A549 (cell line): ENCODE data around the gene ESR1. TPM values are rescaled to one million over a fixed set of nuclear protein-coding genes. Genes with fewer than 3 reads are reported as not detected.

Experiments used
- ATAC-seq, 2 experiments: fragments of 200-7000 bp in 1 of 2; fragments of >200 bp in 1 of 2; cut with Nextera tagmentation in 1 of 2; cut with Tn5 transposase in 1 of 2; 3 replicates each; pipeline versions ENCODE4 v1.8.0 to v1.9.1; 2018 to 2020; ENCODE audit warnings: mild to moderate bottlenecking in 1 of 2, moderate library complexity in 1 of 2
- CTCF ChIA-PET: fragments of 300-600 bp; sonication (Branson Sonifier 250); formaldehyde crosslinking; extraction: SDS; loops from one replicate; lab custom pipeline; 2021; ENCODE audit warnings: antibody characterized with exemption, inconsistent platforms; lab: Yijun Ruan, JAX
- POLR2A ChIA-PET: fragments of 350-600 bp; formaldehyde crosslinking; extraction: SDS; loops from one replicate; lab custom pipeline; 2021; ENCODE audit warnings: antibody characterized with exemption, inconsistent platforms; lab: Yijun Ruan, JAX
- DNase-seq, 2 experiments: peaks; one replicate each; pipeline versions ENCODE4 v3.0.0 to v3.0.0-alpha.2; 2011 to 2016; ENCODE audit warnings: low read depth in 1 of 2, low spot score in 1 of 2
- FAIRE-seq: peaks from 2 replicates; lab custom pipeline; 2011; peaks lifted over from hg19 to GRCh38; lab: Jason Lieb, UNC
- H3K27ac ChIP-seq, 2 experiments: fragments of >200 bp; sonication (Bioruptor Twin); formaldehyde crosslinking; 3 replicates each; pipeline ENCODE4 v1.5.1; 2016 to 2017
- H3K4me1 ChIP-seq: fragments of >200 bp; sonication (Bioruptor Twin); formaldehyde crosslinking; 3 replicates; pipeline ENCODE4 v1.6.1; 2016
- H3K4me2 ChIP-seq: fragments of >200 bp; sonication (Bioruptor Twin); formaldehyde crosslinking; 3 replicates; pipeline ENCODE4 v1.6.1; 2016
- H3K4me3 ChIP-seq: fragments of >200 bp; sonication (Bioruptor Twin); formaldehyde crosslinking; 3 replicates; pipeline ENCODE4 v1.5.1; 2016
- H3K9me3 ChIP-seq: fragments of >200 bp; sonication (Bioruptor Twin); formaldehyde crosslinking; 3 replicates; pipeline ENCODE4 v1.6.1; 2016
- ATOH8 ChIP-seq: fragments of 250-450 bp; sonication (Bioruptor Pico); IDR thresholded peaks from 2 replicates; pipeline ENCODE4 v1.5.0; 2020; ENCODE audit warnings: low read depth, mild to moderate bottlenecking, moderate library complexity
- BHLHE40 ChIP-seq: IDR thresholded peaks from 2 replicates; pipeline ENCODE4 v1.6.1; 2012; ENCODE audit warnings: low read depth, low read length, inconsistent platforms
- CBX2 ChIP-seq: fragments of 200-600 bp; sonication (generic); IDR thresholded peaks from 2 replicates; pipeline ENCODE4 v1.6.1; 2016; ENCODE audit warnings: low read depth, mild to moderate bottlenecking, borderline replicate concordance
- CTCF ChIP-seq: fragments of >200 bp; sonication (Bioruptor Twin); formaldehyde crosslinking; IDR thresholded peaks from 3 replicates; pipeline ENCODE4 v1.5.1; 2016
- EHF ChIP-seq: fragments of 250-450 bp; sonication (Bioruptor Pico); IDR thresholded peaks from 2 replicates; pipeline ENCODE4 v1.5.0; 2020; ENCODE audit warnings: mild to moderate bottlenecking
- EHMT2 ChIP-seq: fragments of 200-600 bp; sonication (generic); IDR thresholded peaks from 2 replicates; pipeline ENCODE4 v1.6.1; 2016; ENCODE audit warnings: antibody characterized with exemption, low read depth, mild to moderate bottlenecking, moderate library complexity
- ESRRA ChIP-seq: fragments of 150-350 bp; IDR thresholded peaks from 2 replicates; pipeline ENCODE4 v1.6.1; 2014; ENCODE audit warnings: mild to moderate bottlenecking, low read length, borderline replicate concordance
- FOSB ChIP-seq: fragments of 250-450 bp; sonication (Bioruptor Pico); IDR thresholded peaks from 2 replicates; pipeline ENCODE4 v1.5.0; 2020; ENCODE audit warnings: mild to moderate bottlenecking, moderate library complexity
- FOSL2 ChIP-seq, 2 experiments: fragments of 450-650 bp in 1 of 2; fragments of >200 bp in 1 of 2; sonication (Bioruptor Twin) in 1 of 2; formaldehyde crosslinking; IDR thresholded peaks; 2 replicates each; pipeline versions ENCODE4 v1.5.0 to v1.6.1; 2016 to 2020; ENCODE audit warnings: mild to moderate bottlenecking in 1 of 2, moderate library complexity in 1 of 2
- HOXA7 ChIP-seq: fragments of 250-450 bp; sonication (Bioruptor Pico); IDR thresholded peaks from 2 replicates; pipeline ENCODE4 v1.5.0; 2020; ENCODE audit warnings: mild to moderate bottlenecking, moderate library complexity
- HOXB5 ChIP-seq: fragments of 250-450 bp; sonication (Bioruptor Pico); IDR thresholded peaks from 2 replicates; pipeline ENCODE4 v1.5.0; 2020; ENCODE audit warnings: mild to moderate bottlenecking, moderate library complexity
- JUNB ChIP-seq: fragments of >200 bp; sonication (Bioruptor Twin); formaldehyde crosslinking; IDR thresholded peaks from 2 replicates; pipeline ENCODE4 v1.6.1; 2016
- KDM1A ChIP-seq: fragments of 200-600 bp; sonication (generic); IDR thresholded peaks from 2 replicates; pipeline ENCODE4 v1.6.1; 2016; ENCODE audit warnings: low read depth, mild to moderate bottlenecking
- POLR2A ChIP-seq: IDR thresholded peaks from 2 replicates; pipeline ENCODE4 v1.6.1; 2012; ENCODE audit warnings: mild to moderate bottlenecking, low read length
- POLR2AphosphoS2 ChIP-seq: conservative IDR thresholded peaks from 2 replicates; pipeline ENCODE4 v1.6.1; 2012; ENCODE audit warnings: low read length, improper control_type of control experiment, inconsistent platforms
- RAD21 ChIP-seq, 2 experiments: fragments of >200 bp in 1 of 2; sonication (Bioruptor Twin) in 1 of 2; formaldehyde crosslinking in 1 of 2; IDR thresholded peaks in 1 of 2; conservative IDR thresholded peaks in 1 of 2; 2 replicates in 1 of 2; 3 replicates in 1 of 2; pipeline ENCODE4 v1.6.1; 2012 to 2018; ENCODE audit warnings: inconsistent platforms in 1 of 2
- RARB ChIP-seq: fragments of 250-450 bp; sonication (Bioruptor Pico); IDR thresholded peaks from 2 replicates; pipeline ENCODE4 v1.8.0; 2021; ENCODE audit warnings: mild to moderate bottlenecking, moderate library complexity
- RFX5 ChIP-seq: fragments of 450-650 bp; IDR thresholded peaks from 2 replicates; pipeline ENCODE4 v1.7.1; 2014; ENCODE audit warnings: antibody characterized with exemption, mild to moderate bottlenecking, moderate library complexity
- SMC3 ChIP-seq: fragments of >200 bp; sonication (Bioruptor Twin); formaldehyde crosslinking; IDR thresholded peaks from 3 replicates; pipeline ENCODE4 v1.6.1; 2018; ENCODE audit warnings: inconsistent platforms
- TP53 ChIP-seq: fragments of 250-450 bp; sonication (Bioruptor Pico); IDR thresholded peaks from 2 replicates; pipeline ENCODE4 v1.5.0; 2021; ENCODE audit warnings: mild to moderate bottlenecking, moderate library complexity
- ZNF302 ChIP-seq: fragments of 250-450 bp; sonication (Bioruptor Pico); IDR thresholded peaks from 2 replicates; pipeline ENCODE4 v1.9.0; 2021; ENCODE audit warnings: inconsistent platforms, mild to moderate bottlenecking, moderate library complexity
- WGBS: methylation state at CpG from one replicate; pipeline ENCODE4 v1.1.6; 2017; ENCODE audit errors: missing lambda C conversion rate; 5-methylcytosine and 5-hydroxymethylcytosine counted together
- polyA plus RNA-seq, 4 experiments: library from polyadenylated mRNA; depleted of rRNA in 3 of 4; stranded (reverse); fragments of >200 nt; fragmentation: RNase III in 1 of 4; extraction: RNeasy Plus Mini Kit Qiagen cat#74134 plus additional on column Dnase treatment in 1 of 4; gene quantifications; 2 replicates in 3 of 4; 3 replicates in 1 of 4; pipeline ENCODE4 v1.2.3, GENCODE V29; 2011 to 2017
- TF ChIP-seq, protein P1 (sequence below): fragments of >200 bp; sonication (Bioruptor Twin); formaldehyde crosslinking; IDR thresholded peaks from 3 replicates; pipeline ENCODE4 v1.6.1; 2016
- TF ChIP-seq, protein P2 (sequence below): fragments of 150-350 bp; IDR thresholded peaks from 2 replicates; pipeline ENCODE4 v1.6.1; 2014; ENCODE audit warnings: low read depth, mild to moderate bottlenecking, low read length

ESR1 gene
- polyA plus RNA-seq, 2 of the 4 experiments (the other 2 are of a cell fraction): not detected

- DNase-seq (no peak), FAIRE-seq (no peak), ATAC-seq (no peak)
- Histone ChIP-seq H3K27ac (no peak overlapping the region), H3K4me3 (no peak overlapping the region), H3K9me3 (no peaks in the 10 kb centered on the region), H3K4me1 (no peaks in the 10 kb centered on the region), H3K4me2 (no peak overlapping the region)
- TF ChIP-seq ATOH8 (CRISPR knock-in tag): no peak
- no peak for TF ChIP-seq ZNF302
- TF ChIP-seq TP53 (CRISPR knock-in tag): no peak
- TF ChIP-seq POLR2AphosphoS2: no peak
- no peak for TF ChIP-seq RARB (CRISPR knock-in tag)
- TF ChIP-seq HOXA7 (CRISPR knock-in tag): no peak
- no peak for TF ChIP-seq HOXB5 (CRISPR knock-in tag)
- TF ChIP-seq FOSL2 (IDR thresholded peaks at IDR 0.05): no peak
- TF ChIP-seq FOSL2 (CRISPR knock-in tag; IDR thresholded peaks at IDR 0.05): no peak
- ChIA-PET CTCF (interaction anchor here (1.3 to 2.3 kb wide), 2 partner anchors 117 to 357 kb away, joined by 4 to 9 read pairs; no protein-coding TSS in a partner anchor), POLR2A (no interaction called here)
- 93% methylated on average over 3 of the region's 3 CpGs for WGBS
These were observed 315.6 kb downstream of the ESR1 start for GRCh38 chr6:152123076-152123475.

DNA sequence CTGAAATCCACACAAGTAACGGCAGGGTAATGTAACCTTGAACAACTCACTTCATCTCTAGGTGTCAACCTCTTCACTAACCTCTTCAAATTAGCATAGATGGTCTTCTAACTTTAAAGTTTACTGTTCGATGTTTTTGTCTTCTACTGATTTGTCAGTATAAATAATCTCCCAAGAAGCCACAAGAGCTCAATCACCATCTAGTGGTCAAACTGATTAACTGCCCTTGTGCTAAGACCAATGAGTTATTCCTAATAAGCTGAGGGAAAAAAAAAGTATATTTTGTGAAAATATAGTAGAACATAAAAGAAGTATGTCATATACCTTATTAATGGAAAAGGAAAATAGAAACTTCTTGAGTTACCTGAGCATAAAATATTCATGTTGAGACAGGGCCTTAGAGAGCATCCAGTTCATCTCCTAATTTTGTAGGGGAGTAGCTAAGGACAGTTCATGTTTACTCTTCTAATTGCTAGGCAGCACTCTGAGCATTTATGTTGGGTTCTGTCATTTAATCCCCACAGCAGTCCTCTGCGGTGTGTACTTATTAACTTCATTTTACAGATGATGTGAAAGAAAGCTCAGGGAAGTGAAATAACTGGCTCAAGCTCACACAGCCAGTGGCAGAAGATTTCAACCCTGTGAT lies 317.1 kb downstream of the ESR1 start:
- FAIRE-seq: no peak
- WGBS: 49% methylated on average over 3 of the region's 3 CpGs
- TF ChIP-seq RAD21 (conservative IDR thresholded peaks at IDR 0.05 in 1 of 2, IDR thresholded peaks at IDR 0.05 in 1 of 2): peak; percentile 77 to 78
- peak; percentile 71 for TF ChIP-seq SMC3
- peak; percentile 65 for TF ChIP-seq CTCF
- no peak for TF ChIP-seq POLR2AphosphoS2
- TF ChIP-seq, all 56 proteins: peak for 3
- Histone ChIP-seq H3K9me3 (no peaks in the 10 kb centered on the region), H3K4me1 (no peaks in the 10 kb centered on the region), H3K4me3 (no peak overlapping the region), H3K27ac (no peak overlapping the region), H3K4me2 (no peak overlapping the region)
- DNase-seq (peak; percentile 33 to 56), ATAC-seq (peak in 1 of 2 experiments; percentile 77; a peak in 3 of 6 replicates)
- ChIA-PET CTCF (interaction anchor here (0.7 to 2.7 kb wide), 17 partner anchors 11 to 684 kb away, joined by 3 to 24 read pairs (median 4); no protein-coding TSS in a partner anchor), POLR2A (no interaction called here)

DNA sequence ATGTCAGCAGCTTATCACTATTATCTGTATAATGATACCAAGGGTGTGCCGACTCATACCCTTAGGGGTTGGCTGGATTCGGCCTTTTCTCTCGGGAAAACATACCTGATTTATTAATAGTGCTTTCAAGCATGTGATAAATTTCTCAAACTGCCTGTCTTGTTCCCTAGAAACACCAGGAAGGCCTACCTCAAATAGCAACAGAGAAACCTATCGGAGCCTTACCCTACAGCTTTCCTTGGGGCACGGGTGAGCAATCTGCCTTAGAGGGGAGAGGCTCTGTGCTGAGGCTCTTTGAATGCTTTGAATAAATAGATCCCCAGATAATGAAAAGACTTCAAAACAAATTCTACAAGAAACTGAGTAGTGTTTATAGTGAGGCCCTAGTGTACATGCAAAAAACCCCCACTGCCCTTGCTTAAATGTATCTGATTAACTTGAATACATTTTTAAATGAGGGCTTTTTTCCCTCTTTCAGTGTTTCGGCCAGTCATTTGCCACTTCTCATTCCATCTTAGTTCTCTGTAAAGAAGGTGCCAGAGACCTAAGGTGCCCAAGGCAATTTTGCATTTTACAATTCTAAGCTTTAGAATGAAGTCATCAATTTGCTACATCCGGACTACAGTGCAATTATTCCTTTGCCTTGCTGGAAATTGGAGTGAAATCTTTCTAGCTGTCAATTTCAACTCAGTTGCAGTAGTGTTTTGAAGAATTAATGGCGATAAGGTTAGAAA lies 320.1 kb downstream of the ESR1 start:
- 90% methylated on average over 8 of the region's 8 CpGs for WGBS
- no peak overlapping the region for H3K27ac ChIP-seq
- ATAC-seq (no peak), DNase-seq (no peak), FAIRE-seq (no peak)
- no peak overlapping the region for H3K4me2 ChIP-seq
- H3K4me1 ChIP-seq: no peaks in the 10 kb centered on the region
- ChIA-PET POLR2A (no interaction called here), CTCF (no interaction called here)
- H3K4me3 ChIP-seq: no peak overlapping the region
- TF ChIP-seq JUNB (no peak), FOSB (CRISPR knock-in tag) (no peak), ESRRA (no peak), EHMT2 (no peak), TP53 (CRISPR knock-in tag) (no peak), EHF (CRISPR knock-in tag) (no peak), CBX2 (no peak), POLR2A (no peak), RFX5 (no peak), BHLHE40 (no peak), KDM1A (no peak)
- TF ChIP-seq, protein P1, sequence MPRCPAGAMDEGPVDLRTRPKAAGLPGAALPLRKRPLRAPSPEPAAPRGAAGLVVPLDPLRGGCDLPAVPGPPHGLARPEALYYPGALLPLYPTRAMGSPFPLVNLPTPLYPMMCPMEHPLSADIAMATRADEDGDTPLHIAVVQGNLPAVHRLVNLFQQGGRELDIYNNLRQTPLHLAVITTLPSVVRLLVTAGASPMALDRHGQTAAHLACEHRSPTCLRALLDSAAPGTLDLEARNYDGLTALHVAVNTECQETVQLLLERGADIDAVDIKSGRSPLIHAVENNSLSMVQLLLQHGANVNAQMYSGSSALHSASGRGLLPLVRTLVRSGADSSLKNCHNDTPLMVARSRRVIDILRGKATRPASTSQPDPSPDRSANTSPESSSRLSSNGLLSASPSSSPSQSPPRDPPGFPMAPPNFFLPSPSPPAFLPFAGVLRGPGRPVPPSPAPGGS: no peak
- TF ChIP-seq, protein P2, sequence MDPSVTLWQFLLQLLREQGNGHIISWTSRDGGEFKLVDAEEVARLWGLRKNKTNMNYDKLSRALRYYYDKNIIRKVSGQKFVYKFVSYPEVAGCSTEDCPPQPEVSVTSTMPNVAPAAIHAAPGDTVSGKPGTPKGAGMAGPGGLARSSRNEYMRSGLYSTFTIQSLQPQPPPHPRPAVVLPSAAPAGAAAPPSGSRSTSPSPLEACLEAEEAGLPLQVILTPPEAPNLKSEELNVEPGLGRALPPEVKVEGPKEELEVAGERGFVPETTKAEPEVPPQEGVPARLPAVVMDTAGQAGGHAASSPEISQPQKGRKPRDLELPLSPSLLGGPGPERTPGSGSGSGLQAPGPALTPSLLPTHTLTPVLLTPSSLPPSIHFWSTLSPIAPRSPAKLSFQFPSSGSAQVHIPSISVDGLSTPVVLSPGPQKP: no peak
- H3K9me3 ChIP-seq: no peaks in the 10 kb centered on the region
